HG03135 (cell line): ENCODE measurements around the gene WDFY2.
"Not testable (repeated sequence)": the region's sequence is repeated elsewhere in the genome, so short reads cannot be mapped to it uniquely, and the experiment has no call there.

Source experiments
- ATAC-seq: cut with Tn5 transposase; IDR thresholded peaks from one replicate; pipeline ENCODE4 v1.9.1; 2021; ENCODE audit warnings: mild to moderate bottlenecking, moderate library complexity; ENCODE audit not compliant: unreplicated experiment

The WDFY2 gene

DNA sequence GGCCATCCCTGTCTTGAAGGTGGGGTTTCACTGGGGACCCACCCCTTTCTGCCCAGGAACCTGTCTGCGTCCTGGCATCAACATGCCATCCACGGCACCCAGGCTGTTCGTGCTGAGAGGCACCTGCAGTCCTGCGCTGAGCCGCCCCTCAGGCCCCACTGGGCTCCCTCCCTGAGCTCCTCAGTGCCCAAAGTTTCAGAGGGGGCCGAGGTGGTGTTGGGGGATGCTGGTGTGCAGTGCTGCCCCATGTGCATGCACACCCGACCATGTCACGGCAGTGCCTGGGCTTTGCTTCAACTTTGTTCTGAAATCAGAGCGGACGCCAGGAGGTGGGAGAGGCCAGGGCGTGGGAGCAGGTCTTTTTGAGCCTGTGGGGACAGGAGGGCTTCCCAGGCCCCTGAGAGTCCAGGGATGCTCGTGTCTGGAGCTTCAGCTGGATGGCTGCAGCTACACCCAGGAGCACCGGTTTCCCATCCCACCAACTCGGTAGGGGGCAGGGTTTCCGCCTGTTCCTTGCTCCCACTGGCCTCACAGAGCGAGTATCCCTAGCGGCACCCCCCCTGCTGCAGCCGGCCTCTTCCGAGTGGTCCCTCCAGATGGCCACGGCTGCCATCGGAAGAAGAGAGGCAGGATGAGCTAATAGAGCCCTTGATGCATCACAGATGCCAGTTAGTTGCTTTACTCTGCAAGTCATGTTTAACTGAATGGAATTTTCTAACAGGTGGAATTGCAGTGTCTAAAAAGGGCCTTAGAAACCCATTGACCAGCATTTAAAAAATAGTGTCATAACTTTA lies 44.0 kb downstream of the WDFY2 start:
- ATAC-seq = no peak

DNA sequence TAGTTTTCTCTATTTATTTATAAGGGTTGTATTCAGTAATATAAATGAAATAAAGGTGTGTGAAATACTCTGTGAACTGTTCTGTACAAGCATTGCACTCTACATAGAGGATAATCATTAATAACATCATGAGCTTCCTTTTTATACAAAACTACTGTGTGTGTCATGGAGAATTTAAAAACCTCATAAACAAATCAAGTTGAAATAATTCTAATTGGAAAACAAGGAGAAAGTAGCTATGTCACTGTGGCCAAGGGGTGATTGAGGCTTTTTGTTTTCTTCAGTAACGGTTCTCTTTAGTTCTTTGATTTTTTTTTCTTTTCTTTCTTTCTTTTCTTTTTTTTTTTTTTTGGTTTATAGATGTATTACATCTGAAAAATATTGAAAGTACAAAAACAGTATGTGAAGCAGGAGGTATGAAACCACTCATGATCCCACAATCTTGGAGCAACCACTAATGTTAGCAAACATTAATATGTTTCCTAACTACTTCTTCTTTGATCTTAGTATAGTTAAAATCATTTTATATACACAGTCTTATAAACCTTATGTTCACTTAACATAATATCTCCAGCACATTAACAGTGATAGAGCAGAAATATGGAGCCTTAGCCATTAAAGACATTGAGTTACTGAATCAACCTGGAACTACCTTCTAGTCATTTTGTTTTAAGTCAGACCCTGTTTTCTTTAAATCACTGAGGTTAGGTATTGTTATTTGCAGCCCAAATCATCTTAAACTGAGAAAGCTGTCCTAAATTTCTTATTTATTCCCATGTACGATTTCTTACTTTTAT lies 45.4 kb downstream of the WDFY2 start:
- ATAC-seq = no peak

- ATAC-seq = no peak
These were observed 46.0 kb downstream of the WDFY2 start for GRCh38 chr13:51630288-51630615.

- ATAC-seq = no peak
These were observed 48.5 kb downstream of the WDFY2 start for GRCh38 chr13:51632591-51633362.

GRCh38 chr13:51635137-51635878 lies 51.0 kb downstream of the WDFY2 start:
- no peak for ATAC-seq

DNA sequence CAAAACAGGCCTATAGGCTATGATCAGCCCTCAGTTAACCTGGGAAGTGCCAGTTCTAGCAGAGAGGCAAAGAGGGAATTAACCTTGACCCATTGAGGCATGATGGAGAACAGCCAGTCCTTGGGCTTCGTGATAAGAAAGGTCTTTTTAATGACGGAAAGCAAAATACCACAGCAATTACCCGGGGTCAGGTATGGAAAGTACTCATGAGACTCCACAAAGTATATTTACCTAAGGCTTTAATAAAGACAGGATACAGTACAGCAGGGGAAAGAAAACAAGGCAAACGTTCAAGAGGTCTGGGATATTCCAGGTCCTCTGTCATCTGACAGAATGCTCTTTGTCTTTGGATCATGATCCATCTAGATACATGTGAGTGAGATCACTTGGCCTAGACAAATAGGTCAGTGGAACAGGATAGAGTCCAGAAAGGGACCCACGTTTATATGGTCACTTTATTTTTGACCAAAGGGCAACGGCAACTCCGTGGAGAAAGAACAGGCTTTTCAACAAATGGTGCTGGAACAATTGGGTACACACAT lies 52.2 kb downstream of the WDFY2 start:
- no peak for ATAC-seq

DNA sequence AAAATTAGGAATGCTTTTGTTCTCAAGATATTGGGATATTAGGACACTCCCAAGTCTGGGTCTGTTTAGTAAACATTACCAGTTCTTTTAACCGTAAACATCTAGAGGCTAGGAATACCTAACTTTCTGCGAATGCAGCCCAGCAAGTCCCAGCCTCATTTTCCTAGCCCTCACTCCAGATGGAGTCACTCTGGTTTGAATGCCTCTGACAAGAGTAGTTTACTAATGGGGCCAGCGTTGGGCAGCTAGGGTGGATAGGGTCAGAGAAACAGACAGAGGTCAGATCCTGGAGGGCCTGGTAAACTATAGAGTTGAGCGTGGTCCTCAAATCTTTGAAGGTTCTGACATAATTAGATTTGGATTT lies 53.6 kb downstream of the WDFY2 start:
- no peak for ATAC-seq

GRCh38 chr13:51638216-51638871 lies 54.1 kb downstream of the WDFY2 start:
- ATAC-seq = no peak

DNA sequence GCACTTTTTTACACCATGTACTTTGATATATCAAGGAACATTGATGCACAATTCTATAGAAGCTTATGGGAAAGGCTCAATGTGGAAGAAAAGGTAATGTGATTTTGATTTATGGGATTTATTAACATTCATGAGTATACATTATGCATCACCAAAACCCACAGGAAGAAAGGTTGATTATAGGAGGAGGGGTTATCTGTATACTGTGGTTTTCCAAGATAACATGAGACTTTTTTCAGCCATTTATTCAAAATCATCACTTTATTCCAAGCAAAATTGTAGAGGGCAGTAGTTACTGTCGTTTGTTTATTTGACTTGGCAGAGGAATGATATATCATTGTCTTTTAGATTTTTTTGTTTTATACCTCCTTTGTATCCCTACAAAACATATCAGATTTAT lies 54.9 kb downstream of the WDFY2 start:
- ATAC-seq = no peak

DNA sequence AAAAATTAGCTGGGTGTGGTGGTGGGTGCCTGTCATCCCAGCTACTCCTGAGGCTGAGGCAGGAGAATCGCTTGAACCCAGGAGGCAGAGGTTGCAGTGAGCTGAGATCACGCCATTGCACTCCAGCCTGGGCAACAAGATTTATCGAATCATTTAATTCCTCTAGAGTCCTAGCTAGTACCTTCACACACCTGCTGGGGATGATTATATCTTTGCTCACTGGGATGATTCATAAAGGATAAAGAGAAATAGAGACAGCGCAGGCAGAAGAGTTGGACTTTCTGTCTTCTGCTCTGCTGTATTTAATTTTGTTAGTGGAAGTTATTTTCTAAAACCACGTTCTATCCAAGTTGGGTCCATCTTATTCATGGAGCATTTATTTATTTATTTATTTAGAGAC lies 56.4 kb downstream of the WDFY2 start:
- not testable (repeated sequence) for ATAC-seq

GRCh38 chr13:51643105-51643881 lies 59.0 kb downstream of the WDFY2 start:
- ATAC-seq = no peak

DNA sequence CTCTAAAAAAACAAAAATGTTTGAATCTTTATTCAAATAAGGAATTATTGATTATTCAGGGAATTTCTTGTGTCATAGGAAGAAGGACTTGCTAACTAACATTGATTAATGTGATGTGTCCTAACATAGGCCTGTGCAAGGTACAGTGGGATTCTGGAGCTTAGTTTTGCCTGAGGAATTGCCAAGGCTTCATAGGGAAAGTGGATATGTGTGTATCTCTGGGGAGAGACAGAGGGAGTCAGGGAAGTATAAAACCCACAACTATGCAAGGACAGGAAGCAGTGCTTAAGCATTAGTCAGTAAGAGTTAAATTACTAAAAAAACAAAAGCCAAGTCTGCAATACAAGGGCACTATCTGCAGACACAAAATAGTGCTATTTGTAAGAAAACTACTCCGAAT lies 59.6 kb downstream of the WDFY2 start:
- ATAC-seq = no peak

DNA sequence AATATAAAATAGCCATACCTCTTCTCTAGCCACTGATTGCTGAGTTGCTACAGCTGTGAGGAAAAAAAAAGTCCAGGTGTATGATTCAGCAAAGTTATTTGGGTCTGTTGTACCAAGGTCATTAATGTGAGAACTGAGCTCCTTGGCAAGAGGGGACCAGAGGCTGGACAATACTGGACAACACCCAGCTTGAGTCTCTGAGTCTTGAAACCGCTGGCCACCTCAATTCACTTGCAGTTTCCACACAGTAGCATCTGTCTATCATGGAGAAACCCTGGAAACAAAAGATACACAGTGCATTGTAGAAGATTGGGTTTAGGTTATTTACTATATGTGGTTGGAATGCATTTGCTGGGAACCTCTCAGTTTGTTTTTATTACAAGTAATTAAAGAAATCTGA lies 60.4 kb downstream of the WDFY2 start:
- peak; percentile 41 for ATAC-seq

DNA sequence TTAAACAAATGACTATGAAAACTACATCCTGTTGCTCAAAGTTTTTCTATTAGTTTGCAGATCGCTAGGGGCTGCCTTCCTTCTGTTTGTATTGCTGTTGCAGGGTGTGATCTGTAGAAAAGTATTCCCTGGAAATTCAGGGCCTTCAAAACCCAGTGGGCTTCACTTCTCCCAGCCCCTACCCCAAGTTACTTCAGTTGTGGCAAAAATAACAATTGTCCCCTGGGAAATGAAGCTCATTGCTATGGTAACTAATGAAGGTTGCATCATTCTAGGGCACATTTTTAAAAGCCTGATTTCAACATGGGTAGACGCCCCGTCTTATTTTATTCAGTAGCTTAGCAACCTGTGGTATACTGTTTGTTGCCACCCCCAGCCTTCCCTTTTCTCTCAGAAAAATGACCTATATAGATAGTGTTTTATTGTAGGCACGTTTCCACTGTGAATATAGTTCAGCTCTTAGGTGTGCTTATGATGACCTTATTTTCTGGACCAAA lies 60.9 kb downstream of the WDFY2 start:
- peak; percentile 80 for ATAC-seq

DNA sequence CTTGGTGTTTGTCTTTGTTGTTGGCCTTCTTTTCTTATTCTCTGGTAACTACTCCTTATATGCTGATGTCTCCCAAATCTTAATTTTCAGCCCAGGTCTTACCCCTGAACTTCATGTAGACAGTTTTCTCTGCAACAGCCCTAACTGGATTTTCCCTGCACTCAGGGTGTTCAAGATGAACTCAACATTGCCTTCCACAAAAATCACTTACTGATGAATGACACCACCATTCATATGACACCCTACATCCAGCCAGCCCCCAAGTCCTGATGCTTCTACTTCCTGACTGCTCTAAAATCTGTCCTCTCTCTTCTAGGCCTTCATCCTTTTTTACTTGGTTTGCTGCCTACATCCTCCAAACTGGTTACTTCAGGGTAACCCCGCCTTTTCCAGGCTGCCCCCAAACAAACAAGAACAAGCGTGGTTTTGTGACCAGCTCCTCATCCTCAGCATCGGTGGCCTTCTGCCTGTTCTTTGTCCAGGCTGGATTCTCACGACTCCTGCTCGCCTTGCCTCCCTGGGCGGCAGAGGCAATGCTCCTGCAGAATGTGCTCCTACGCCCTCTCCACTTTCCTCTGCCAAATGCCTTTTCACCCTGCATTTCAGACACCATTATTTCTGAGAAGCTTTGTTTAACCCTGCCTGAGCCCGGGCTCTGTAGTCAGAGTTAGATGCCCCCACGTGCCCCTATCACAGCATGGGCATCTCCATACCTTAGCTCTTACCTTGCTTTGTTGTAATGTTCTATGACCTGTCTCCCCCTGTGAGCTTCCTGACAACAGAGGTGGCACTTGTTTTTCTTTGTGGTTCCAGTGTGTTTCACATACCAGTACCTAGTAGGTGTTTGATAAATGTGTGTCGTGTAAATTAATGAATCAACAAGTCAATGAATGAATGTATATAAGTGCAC lies 61.8 kb downstream of the WDFY2 start:
- no peak for ATAC-seq

DNA sequence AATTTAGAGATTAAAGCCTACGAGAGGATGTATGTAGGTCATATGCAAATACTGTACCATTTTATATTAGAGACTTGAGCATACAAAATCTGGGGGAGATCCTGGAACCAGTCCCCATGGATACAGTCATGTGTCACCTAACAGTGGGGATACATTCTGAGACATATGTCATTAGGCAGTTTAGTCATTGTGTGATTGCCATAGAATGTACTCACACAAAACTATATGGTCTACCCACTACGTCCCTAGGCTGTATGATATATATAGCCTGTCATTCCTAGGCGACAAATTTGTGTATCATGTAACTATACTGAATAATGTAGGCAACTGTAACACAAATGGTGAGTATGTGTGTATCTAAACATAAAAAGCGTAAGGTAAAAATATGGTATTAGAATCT lies 62.8 kb downstream of the WDFY2 start:
- no peak for ATAC-seq

DNA sequence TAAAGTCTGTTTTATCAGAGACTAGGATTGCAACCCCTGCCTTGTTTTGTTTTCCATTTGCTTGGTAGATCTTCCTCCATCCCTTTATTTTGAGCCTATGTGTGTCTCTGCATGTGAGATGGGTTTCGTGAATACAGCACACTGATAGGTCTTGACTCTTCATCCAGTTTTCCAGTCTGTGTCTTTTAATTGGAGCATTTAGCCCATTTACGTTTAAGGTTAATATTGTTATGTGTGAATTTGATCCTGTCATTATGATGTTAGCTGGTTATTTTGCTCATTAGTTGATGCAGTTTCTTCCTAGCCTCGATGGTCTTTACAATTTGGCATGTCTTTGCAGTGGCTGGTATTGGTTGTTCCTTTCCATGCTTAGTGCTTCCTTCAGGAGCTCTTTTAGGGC lies 67.9 kb downstream of the WDFY2 start:
- ATAC-seq = not testable (repeated sequence)
